GM12864 (cell line): ENCODE data around the gene CREB3L4.

Source experiments
- DNase-seq: peaks from one replicate; pipeline ENCODE4 v3.0.0-alpha.2; 2011; ENCODE audit warnings: low read depth
- H3K4me3 ChIP-seq: 2 replicates; pipeline ENCODE4 v1.5.1; 2011; ENCODE audit warnings: mild to moderate bottlenecking, low read depth, low read length, control low read depth
- CTCF ChIP-seq: IDR thresholded peaks from 2 replicates; pipeline ENCODE4 v1.5.1; 2011; ENCODE audit warnings: low read depth, mild to moderate bottlenecking, moderate library complexity, low read length, control low read depth, inconsistent platforms; ENCODE audit errors: missing control alignments

Gene CREB3L4

GRCh38 chr1:153968408-153968807 lies 706 bp downstream of the CREB3L4 start:
- DNase-seq = no peak
- H3K4me3 ChIP-seq = peak overlapping the region; percentile 71
- TF ChIP-seq CTCF = no peak

- no peak for DNase-seq
- no peak for TF ChIP-seq CTCF
- no peak overlapping the region for H3K4me3 ChIP-seq
Observed at GRCh38 chr1:153968972-153969371, 1.3 kb downstream of the CREB3L4 start.

DNA sequence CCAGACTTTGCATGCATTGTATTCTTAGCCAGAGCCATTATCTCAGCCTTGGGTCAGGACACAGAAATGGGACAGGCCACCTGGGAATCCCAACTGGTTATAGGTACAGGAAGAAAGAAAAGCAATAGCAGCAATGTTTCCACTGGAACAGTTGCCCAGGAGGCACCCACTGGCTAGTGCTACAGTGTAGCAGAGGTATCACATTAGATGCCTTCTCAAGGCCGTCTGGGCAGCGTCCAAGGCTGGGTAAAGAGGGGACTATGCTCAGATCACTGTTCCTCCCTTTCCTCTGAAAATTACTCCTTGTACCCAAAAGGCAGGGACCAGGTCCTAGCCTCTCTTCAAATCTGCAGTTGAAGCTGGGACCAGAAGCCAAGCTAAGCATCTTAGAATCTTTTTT lies 2.6 kb downstream of the CREB3L4 start:
- DNase-seq = no peak
- no peak for TF ChIP-seq CTCF

DNA sequence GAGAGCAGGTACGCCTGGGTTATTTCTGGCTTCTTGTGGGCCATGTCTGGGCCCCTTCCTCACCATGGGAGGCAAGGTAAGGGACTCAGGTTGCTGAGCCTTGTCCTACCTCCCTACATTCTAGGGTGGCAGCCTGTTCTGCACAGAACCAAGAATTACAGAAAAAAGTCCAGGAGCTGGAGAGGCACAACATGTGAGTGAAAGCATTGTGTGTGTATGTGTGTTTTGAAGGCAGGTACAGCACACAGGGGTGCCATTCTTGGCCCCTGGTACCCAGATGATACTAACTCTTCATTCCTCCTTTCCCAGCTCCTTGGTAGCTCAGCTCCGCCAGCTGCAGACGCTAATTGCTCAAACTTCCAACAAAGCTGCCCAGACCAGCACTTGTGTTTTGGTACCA lies 5.4 kb downstream of the CREB3L4 start:
- H3K4me3 ChIP-seq = no peak overlapping the region
- no peak for DNase-seq
- TF ChIP-seq CTCF = no peak

More for the DNA sequence above, 2.6 kb downstream of the CREB3L4 start:
- no peak overlapping the region for H3K4me3 ChIP-seq

DNA sequence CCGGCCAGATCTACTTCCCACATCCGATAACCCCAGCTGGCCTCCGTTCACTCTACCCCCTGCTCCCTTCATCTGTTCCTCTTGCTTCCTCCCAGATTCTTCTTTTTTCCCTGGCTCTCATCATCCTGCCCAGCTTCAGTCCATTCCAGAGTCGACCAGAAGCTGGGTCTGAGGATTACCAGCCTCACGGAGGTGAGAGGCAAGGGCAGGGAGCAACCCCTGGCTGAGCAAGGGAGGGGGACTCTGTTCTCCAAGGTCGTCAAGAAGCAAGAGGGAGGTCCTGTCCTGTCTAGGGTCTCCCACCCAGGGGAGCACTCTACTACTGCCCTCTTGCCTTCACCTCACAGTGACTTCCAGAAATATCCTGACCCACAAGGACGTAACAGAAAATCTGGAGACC lies 5.8 kb downstream of the CREB3L4 start:
- TF ChIP-seq CTCF = no peak
- no peak for DNase-seq
- H3K4me3 ChIP-seq = no peak overlapping the region

GRCh38 chr1:153976819-153977249 lies 9.1 kb downstream of the CREB3L4 start:
- DNase-seq = no peak

More at GRCh38 chr1:153976819-153977249, 9.1 kb downstream of the CREB3L4 start:
- TF ChIP-seq CTCF = no peak
- peak overlapping the region; percentile 99 for H3K4me3 ChIP-seq
